Measurements from ENCODE around the gene PMM1. TPM values are rescaled to one million over a fixed set of nuclear protein-coding genes. Genes with fewer than 3 reads are reported as not detected.
"Not testable (repeated sequence)": the region's sequence is repeated elsewhere in the genome, so short reads cannot be mapped to it uniquely, and the experiment has no call there.

PMM1 gene
- total RNA-seq: 10 to 100 TPM; 36.5 to 46.0 TPM
- 10 to 100 TPM; 46.8 to 56.7 (median 52.3) TPM for polyA plus RNA-seq (ENCODE audit: insufficient read length in 6 of 6)
- long read RNA-seq, donor 1, transcript PMM1-201 (8 exons, 1,298 nt): major isoform, 29 of 59 reads
- long read RNA-seq, donor 1, transcript PMM1-208 (7 exons, 1,405 nt): minor isoform, 6 of 59 reads
- long read RNA-seq, donor 1, partial matches to known transcripts: 24 of 59 reads
- long read RNA-seq, donor 1, other reads (novel, unspliced or antisense): 0 of 59 reads
- long read RNA-seq, donor 2, transcript PMM1-201 (8 exons, 1,298 nt): major isoform, 29 of 42 reads
- long read RNA-seq, donor 2, partial matches to known transcripts: 6 of 42 reads
- long read RNA-seq, donor 2, other reads (novel, unspliced or antisense): 0 of 42 reads
- long read RNA-seq, donor 3, transcript PMM1-208 (7 exons, 1,405 nt): minor isoform, 5 of 39 reads
- long read RNA-seq, donor 3, transcript PMM1-201 (8 exons, 1,298 nt): major isoform, 25 of 39 reads
- long read RNA-seq, donor 3, partial matches to known transcripts: 6 of 39 reads
- long read RNA-seq, donor 3, other reads (novel, unspliced or antisense): 0 of 39 reads
- long read RNA-seq, donor 4, transcript PMM1-201 (8 exons, 1,298 nt): major isoform, 85 of 104 reads
- long read RNA-seq, donor 4, transcript PMM1-208 (7 exons, 1,405 nt): minor isoform, 8 of 104 reads
- long read RNA-seq, donor 4, partial matches to known transcripts: 2 of 104 reads
- long read RNA-seq, donor 4, other reads (novel, unspliced or antisense): 9 of 104 reads
- long read RNA-seq, donor 5, transcript PMM1-201 (8 exons, 1,298 nt): major isoform, 22 of 28 reads
- long read RNA-seq, donor 5, partial matches to known transcripts: 0 of 28 reads
- long read RNA-seq, donor 5, other reads (novel, unspliced or antisense): 0 of 28 reads
- long read RNA-seq, donor 6, transcript PMM1-201 (8 exons, 1,298 nt): major isoform, 28 of 35 reads
- long read RNA-seq, donor 6, partial matches to known transcripts: 0 of 35 reads
- long read RNA-seq, donor 6, other reads (novel, unspliced or antisense): 5 of 35 reads
- long read RNA-seq, donor 7, transcript PMM1-201 (8 exons, 1,298 nt): major isoform, 17 of 23 reads
- long read RNA-seq, donor 7, partial matches to known transcripts: 0 of 23 reads
- long read RNA-seq, donor 7, other reads (novel, unspliced or antisense): 0 of 23 reads
- long read RNA-seq, donor 8, transcript PMM1-201 (8 exons, 1,298 nt): major isoform, 25 of 37 reads
- long read RNA-seq, donor 8, partial matches to known transcripts: 7 of 37 reads
- long read RNA-seq, donor 8, other reads (novel, unspliced or antisense): 0 of 37 reads
- long read RNA-seq, donor 9: 0 reads
- long read RNA-seq, donor 10, transcript PMM1-201 (8 exons, 1,298 nt): major isoform, 70 of 80 reads
- long read RNA-seq, donor 10, partial matches to known transcripts: 1 of 80 reads
- long read RNA-seq, donor 10, other reads (novel, unspliced or antisense): 5 of 80 reads
- long read RNA-seq, donor 11, transcript PMM1-201 (8 exons, 1,298 nt): major isoform, 34 of 46 reads
- long read RNA-seq, donor 11, partial matches to known transcripts: 9 of 46 reads
- long read RNA-seq, donor 11, other reads (novel, unspliced or antisense): 0 of 46 reads
- long read RNA-seq, donor 12, transcript PMM1-201 (8 exons, 1,298 nt): major isoform, 18 of 30 reads
- long read RNA-seq, donor 12, partial matches to known transcripts: 7 of 30 reads
- long read RNA-seq, donor 12, other reads (novel, unspliced or antisense): 0 of 30 reads

DNA sequence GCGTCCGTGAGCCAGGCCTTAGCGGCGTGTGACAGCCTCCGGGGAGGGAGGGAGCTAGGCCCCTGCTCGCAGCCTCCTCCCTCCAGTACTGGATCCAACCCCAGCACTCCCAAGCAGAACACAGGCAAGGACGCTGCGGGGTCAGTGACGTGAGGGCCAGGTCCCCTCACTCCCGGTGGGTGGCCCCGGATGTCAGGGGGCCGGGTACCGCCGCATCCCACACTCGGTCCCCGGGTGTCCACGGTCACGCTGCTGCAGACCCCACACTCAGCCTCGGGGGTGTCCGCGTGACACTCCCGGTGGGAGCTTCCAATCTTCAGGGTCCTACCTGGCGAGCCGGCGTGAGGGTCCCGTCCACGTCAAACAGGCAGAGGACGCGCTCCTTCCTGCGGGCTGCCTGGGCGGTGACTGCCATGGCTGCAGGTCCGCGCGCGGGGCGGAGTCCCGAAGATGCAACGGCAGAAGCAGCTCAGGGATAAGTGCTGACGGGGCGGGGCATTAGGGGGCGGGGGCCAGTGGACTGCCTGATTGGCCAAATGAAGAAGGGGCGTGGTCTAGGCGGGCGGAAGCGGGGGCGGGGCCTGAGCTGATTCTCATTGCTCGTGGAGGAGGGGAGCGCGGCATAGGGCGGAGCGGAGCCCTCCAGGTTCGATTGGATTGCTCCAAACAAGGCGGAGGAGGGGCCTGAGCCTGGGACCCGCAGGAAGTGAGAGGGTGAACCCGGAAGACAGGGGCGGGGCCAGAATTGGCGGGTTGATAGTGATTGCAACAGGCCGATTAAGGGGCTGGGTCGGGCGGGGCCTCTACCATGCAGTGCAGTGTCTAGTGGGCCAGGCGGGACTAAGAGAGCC is at the start of gene PMM1:
Gene PMM1, minus strand, starts transcription at position 450 of the 851 bp plus-strand sequence. Its CDS starts 35 bp downstream, at position 415.
- H3K9me3 ChIP-seq: no peaks in the 10 kb centered on the region
- H3K4me1 ChIP-seq: peaks cover 0 to 20% of the 10 kb centered on the region in 2 donors
- intact Hi-C loops (cut with DNase I): no loop called here
- DNase-seq (peak; percentile 99 to 100 (median 100)), ATAC-seq (peak; percentile 96)
- H3K27ac ChIP-seq: peak within 1 kb of the TSS; percentile 74 to 77
- H3K36me3 ChIP-seq: peaks cover 0 to 7% of the 10 kb centered on the region in 2 donors
- TF ChIP-seq, protein P1, sequence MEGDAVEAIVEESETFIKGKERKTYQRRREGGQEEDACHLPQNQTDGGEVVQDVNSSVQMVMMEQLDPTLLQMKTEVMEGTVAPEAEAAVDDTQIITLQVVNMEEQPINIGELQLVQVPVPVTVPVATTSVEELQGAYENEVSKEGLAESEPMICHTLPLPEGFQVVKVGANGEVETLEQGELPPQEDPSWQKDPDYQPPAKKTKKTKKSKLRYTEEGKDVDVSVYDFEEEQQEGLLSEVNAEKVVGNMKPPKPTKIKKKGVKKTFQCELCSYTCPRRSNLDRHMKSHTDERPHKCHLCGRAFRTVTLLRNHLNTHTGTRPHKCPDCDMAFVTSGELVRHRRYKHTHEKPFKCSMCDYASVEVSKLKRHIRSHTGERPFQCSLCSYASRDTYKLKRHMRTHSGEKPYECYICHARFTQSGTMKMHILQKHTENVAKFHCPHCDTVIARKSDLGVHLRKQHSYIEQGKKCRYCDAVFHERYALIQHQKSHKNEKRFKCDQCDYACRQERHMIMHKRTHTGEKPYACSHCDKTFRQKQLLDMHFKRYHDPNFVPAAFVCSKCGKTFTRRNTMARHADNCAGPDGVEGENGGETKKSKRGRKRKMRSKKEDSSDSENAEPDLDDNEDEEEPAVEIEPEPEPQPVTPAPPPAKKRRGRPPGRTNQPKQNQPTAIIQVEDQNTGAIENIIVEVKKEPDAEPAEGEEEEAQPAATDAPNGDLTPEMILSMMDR (IDR thresholded peaks at IDR 0.05): no peak
- peak within 1 kb of the TSS; percentile 85 to 97 for H3K4me3 ChIP-seq
- no peaks in the 10 kb centered on the region for H3K27me3 ChIP-seq

DNA sequence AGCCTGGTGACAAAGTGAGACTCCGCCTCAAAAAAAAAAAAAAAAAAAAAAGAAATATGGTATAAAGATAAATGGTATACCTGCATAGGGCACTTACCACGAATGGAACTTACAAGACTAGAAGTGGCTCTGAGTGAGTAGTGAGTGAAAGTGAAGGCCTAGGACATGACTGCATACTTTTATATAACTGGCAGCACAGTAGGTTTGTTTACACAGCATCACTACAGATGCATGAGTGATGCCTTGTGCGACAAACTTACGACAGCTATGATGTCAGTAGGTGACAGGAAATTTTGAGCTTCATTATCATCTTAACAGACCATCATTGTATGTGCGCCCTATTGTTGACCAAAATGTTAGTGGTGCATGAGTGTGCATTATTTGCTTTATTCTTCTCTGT is 49.1 kb upstream of the PMM1 start:
- intact Hi-C loops (cut with DNase I): no loop called here
- Histone ChIP-seq H3K4me1 (no peaks in the 10 kb centered on the region), H3K36me3 (peaks cover 7 to 100% of the 10 kb centered on the region in 2 donors), H3K27me3 (no peaks in the 10 kb centered on the region), H3K9me3 (no peaks in the 10 kb centered on the region), H3K27ac (peak overlapping the region; percentile 43 to 67), H3K4me3 (no peak overlapping the region)
- DNase-seq: no peak
- ATAC-seq: peak; percentile 76
- TF ChIP-seq, protein P1 (IDR thresholded peaks at IDR 0.05): no peak

DNA sequence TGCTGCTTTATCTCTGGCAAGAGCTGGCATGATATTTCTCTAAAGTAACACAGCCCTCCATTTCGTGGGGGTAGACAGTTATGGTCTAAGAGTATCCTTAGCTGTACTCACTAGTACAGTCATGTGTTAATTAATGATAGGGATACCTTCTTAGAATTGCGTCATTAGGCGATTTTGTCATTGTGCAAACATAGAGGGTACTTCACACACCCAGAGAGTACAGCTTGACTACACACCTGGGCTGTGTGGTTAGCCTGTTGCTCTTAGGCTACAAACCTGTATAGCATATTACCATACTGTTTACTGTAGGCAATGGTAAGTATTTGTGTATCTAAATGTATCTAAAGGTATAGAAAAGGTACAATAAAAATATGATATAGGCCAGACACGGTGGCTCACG is 48.5 kb upstream of the PMM1 start:
- Histone ChIP-seq H3K27ac (peak overlapping the region; percentile 43 to 67), H3K36me3 (peaks cover 6 to 100% of the 10 kb centered on the region in 2 donors)

DNA sequence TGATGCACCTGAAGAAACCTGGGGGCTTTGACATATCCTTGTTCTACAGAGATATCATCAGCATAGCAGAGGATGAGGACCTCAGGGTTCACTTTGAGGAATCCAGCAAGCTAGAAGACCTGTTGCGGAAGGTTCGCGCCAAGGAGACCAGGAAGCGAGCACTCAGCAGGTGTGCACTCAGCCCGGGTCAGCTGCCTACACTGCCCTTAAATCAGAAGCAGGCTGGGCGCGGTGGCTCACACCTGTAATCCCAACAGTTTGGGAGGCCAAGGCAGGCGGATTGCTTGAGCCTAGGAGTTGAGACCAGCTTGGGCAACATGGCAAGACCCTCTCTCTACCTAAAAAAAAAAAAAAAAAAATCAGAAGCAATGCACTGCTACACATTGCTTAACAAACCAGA is 48.0 kb upstream of the PMM1 start:
- ATAC-seq (peak; percentile 64), DNase-seq (peak in 2 of 4 donors; percentile 40 to 79)
- H3K27me3 ChIP-seq; intact Hi-C loops (cut with DNase I); H3K4me3 ChIP-seq; H3K4me1 ChIP-seq; H3K9me3 ChIP-seq: not testable (repeated sequence)
- H3K27ac ChIP-seq: peak overlapping the region; percentile 43 to 53
- H3K36me3 ChIP-seq: peaks cover 2 to 100% of the 10 kb centered on the region in 2 donors

More for the DNA sequence above, 48.5 kb upstream of the PMM1 start:
- Histone ChIP-seq H3K27me3 (no peaks in the 10 kb centered on the region), H3K9me3 (no peaks in the 10 kb centered on the region), H3K4me3 (no peak overlapping the region), H3K4me1 (no peaks in the 10 kb centered on the region)
- ATAC-seq (peak; percentile 92), DNase-seq (peak in 2 of 4 donors; percentile 34 to 40)
- TF ChIP-seq, protein P1 (IDR thresholded peaks at IDR 0.05): no peak
- intact Hi-C loops (cut with DNase I): no loop called here
